Right lobe of liver (tissue), 4 donors: ENCODE measurements around the gene PRF1.

Experiments
- CTCF ChIP-seq, 4 donors: fragments of 200-600 bp in 3 of 4; fragments of 450-650 bp in 1 of 4; IDR thresholded peaks; one replicate each; pipeline versions ENCODE4 v1.5.1 to v1.8.0; 2016 to 2022; ENCODE audit warnings: antibody characterized with exemption in 4 of 4, mild to moderate bottlenecking in 2 of 4
- POLR2A ChIP-seq: fragments of 450-650 bp; IDR thresholded peaks from one replicate; pipeline ENCODE4 v1.6.1; 2017; ENCODE audit warnings: antibody characterized with exemption, mild to moderate bottlenecking
- donor health status: DM: no; HTN: no; CAD: no.
- donor health status: DM: no; HTN: no; CAD: no.
- donor health status: DM: no; HTN: yes; CAD: no.

GRCh38 chr10:70597856-70598815, 4.4 kb downstream of the PRF1 start:
- TF ChIP-seq CTCF (IDR thresholded peaks at IDR 0.05) (no peak), POLR2A (no peak)
